ENCODE results near the gene EPHA2.
"Not testable (repeated sequence)": the region's sequence is repeated elsewhere in the genome, so short reads cannot be mapped to it uniquely, and the experiment has no call there.

GRCh38 chr1:16168144-16168495 is 12.3 kb upstream of the EPHA2 start:
- not testable (repeated sequence) for TF ChIP-seq POLR2A (IDR thresholded peaks at IDR 0.05; ENCODE audit: low read depth, low read length); CTCF (IDR thresholded peaks at IDR 0.05; ENCODE audit: extremely low read depth in 1 of 2, insufficient read depth in 1 of 2, low read depth in 1 of 2, low read length in 2 of 2); EZH2 (IDR thresholded peaks at IDR 0.05; ENCODE audit: borderline replicate concordance, low read depth, low read length, severe bottlenecking)

All from endothelial cell of umbilical vein (primary cell).